IMR-90 (cell line): ENCODE results near the gene TAOK1. TPM values are rescaled to one million over a fixed set of nuclear protein-coding genes. Genes with fewer than 3 reads are reported as not detected.

ENCODE experiments used
- ATAC-seq: fragments of 200-7000 bp; cut with Tn5 transposase; 2 replicates; pipeline ENCODE4 v1.9.1; 2020; ENCODE audit warnings: low read depth, mild to moderate bottlenecking, moderate library complexity
- BruUV-seq: library from RNA; stranded (reverse); fragments of 400-500 nt; replicated peaks from 2 replicates; lab custom pipeline; 2021; lab: Mats Ljungman, UMichigan
- CTCF ChIA-PET: fragments of 300-600 bp; formaldehyde crosslinking; extraction: SDS; loops from one replicate; lab custom pipeline; 2021; ENCODE audit warnings: antibody characterized with exemption; lab: Yijun Ruan, JAX
- POLR2A ChIA-PET: fragments of 300-600 bp; sonication (Branson Sonifier 250); formaldehyde crosslinking; loops from one replicate; lab custom pipeline; 2022; ENCODE audit warnings: antibody characterized with exemption; ENCODE audit not compliant: unreplicated experiment; lab: Charles Lee
- DNase-seq: peaks from one replicate; pipeline ENCODE4 v3.0.0; 2013
- H2AFZ ChIP-seq: replicated peaks from 2 replicates; pipeline ENCODE3; 2013; ENCODE audit warnings: low read length, mild to moderate bottlenecking; ENCODE audit not compliant: poor library complexity
- H2AK5ac ChIP-seq: 2 replicates; pipeline ENCODE4 v1.6.1; 2013; ENCODE audit warnings: low read depth, low read length, inconsistent platforms
- H2AK9ac ChIP-seq: replicated peaks from 2 replicates; pipeline ENCODE3; 2013; ENCODE audit warnings: mild to moderate bottlenecking, low read depth, low read length, moderate library complexity; ENCODE audit not compliant: poor library complexity
- H2BK120ac ChIP-seq: 2 replicates; pipeline ENCODE4 v1.6.1; 2013; ENCODE audit warnings: low read depth, low read length, inconsistent platforms
- H2BK15ac ChIP-seq: 3 replicates; pipeline ENCODE4 v1.6.1; 2013; ENCODE audit warnings: low read depth, low read length, inconsistent platforms
- H2BK20ac ChIP-seq: 2 replicates; pipeline ENCODE4 v1.6.1; 2013; ENCODE audit warnings: low read depth, mild to moderate bottlenecking, inconsistent platforms, low read length, moderate library complexity
- H2BK5ac ChIP-seq: 2 replicates; pipeline ENCODE4 v1.6.1; 2013; ENCODE audit warnings: mild to moderate bottlenecking, low read depth, low read length, inconsistent platforms; ENCODE audit not compliant: poor library complexity, severe bottlenecking
- H3K14ac ChIP-seq: replicated peaks from 2 replicates; pipeline ENCODE4 v1.6.1; 2013; ENCODE audit warnings: low read depth, low read length, inconsistent platforms
- H3K18ac ChIP-seq: 2 replicates; pipeline ENCODE4 v1.6.1; 2013; ENCODE audit warnings: low read depth, low read length, control low read depth
- H3K23ac ChIP-seq: 2 replicates; pipeline ENCODE4 v1.6.1; 2013; ENCODE audit warnings: low read depth, low read length, inconsistent platforms
- H3K27ac ChIP-seq: 2 replicates; pipeline ENCODE4 v1.5.1; 2013; ENCODE audit warnings: mild to moderate bottlenecking, control low read depth, low read length; ENCODE audit not compliant: insufficient read depth
- H3K27me3 ChIP-seq: 2 replicates; pipeline ENCODE4 v1.6.1; 2013; ENCODE audit warnings: low read length; ENCODE audit not compliant: control insufficient read depth, insufficient read depth
- H3K36me3 ChIP-seq: 2 replicates; pipeline ENCODE4 v1.6.1; 2013; ENCODE audit warnings: low read length, mixed read lengths; ENCODE audit not compliant: control insufficient read depth, insufficient read depth
- H3K4ac ChIP-seq: 2 replicates; pipeline ENCODE4 v1.6.1; 2013; ENCODE audit warnings: low read depth, low read length, inconsistent platforms
- H3K4me1 ChIP-seq: 2 replicates; pipeline ENCODE4 v1.6.1; 2013; ENCODE audit warnings: low read length, mixed read lengths; ENCODE audit not compliant: control insufficient read depth, insufficient read depth
- H3K4me2 ChIP-seq: 2 replicates; pipeline ENCODE4 v1.6.1; 2013; ENCODE audit warnings: low read depth, mild to moderate bottlenecking, control low read depth, low read length, moderate library complexity
- H3K4me3 ChIP-seq: 2 replicates; pipeline ENCODE4 v1.5.1; 2013; ENCODE audit warnings: low read depth, mild to moderate bottlenecking, control low read depth, low read length, moderate library complexity; ENCODE audit not compliant: insufficient read depth
- H3K56ac ChIP-seq: 2 replicates; pipeline ENCODE4 v1.6.1; 2013; ENCODE audit warnings: low read length, inconsistent platforms; ENCODE audit not compliant: insufficient read depth; ENCODE audit errors: extremely low read depth
- H3K79me1 ChIP-seq, 2 experiments: 2 replicates each; pipeline ENCODE4 v1.6.1; 2013; ENCODE audit warnings: low read length in 2 of 2, inconsistent platforms in 1 of 2, low read depth in 1 of 2
- H3K9ac ChIP-seq: 2 replicates; pipeline ENCODE4 v1.6.1; 2013; ENCODE audit warnings: low read depth, low read length, control low read depth
- H3K9me1 ChIP-seq: 2 replicates; pipeline ENCODE4 v1.6.1; 2013; ENCODE audit warnings: low read length, inconsistent platforms; ENCODE audit not compliant: insufficient read depth
- H3K9me3 ChIP-seq: 2 replicates; pipeline ENCODE4 v1.6.1; 2013; ENCODE audit warnings: low read length; ENCODE audit not compliant: control insufficient read depth, insufficient read depth
- H4K20me1 ChIP-seq: 2 replicates; pipeline ENCODE4 v1.6.1; 2013; ENCODE audit warnings: low read length, inconsistent platforms; ENCODE audit not compliant: insufficient read depth
- H4K5ac ChIP-seq: 2 replicates; pipeline ENCODE4 v1.6.1; 2013; ENCODE audit warnings: mild to moderate bottlenecking, low read depth, low read length, control low read depth
- H4K8ac ChIP-seq, 2 experiments: 2 replicates each; pipeline ENCODE4 v1.6.1; 2013; ENCODE audit warnings: low read depth in 2 of 2, low read length in 2 of 2, control low read depth in 1 of 2, inconsistent platforms in 1 of 2
- H4K91ac ChIP-seq: 2 replicates; pipeline ENCODE4 v1.6.1; 2013; ENCODE audit warnings: low read depth, low read length, inconsistent platforms; ENCODE audit not compliant: insufficient read depth
- BHLHE40 ChIP-seq: fragments of 150-350 bp; IDR thresholded peaks from 2 replicates; pipeline ENCODE4 v1.6.1; 2016; ENCODE audit warnings: mild to moderate bottlenecking, low read depth, low read length
- CEBPB ChIP-seq: IDR thresholded peaks from 2 replicates; pipeline ENCODE4 v1.6.1; 2012; ENCODE audit warnings: low read depth, low read length, improper control_type of control experiment
- CHD1 ChIP-seq: IDR thresholded peaks from 2 replicates; pipeline ENCODE4 v1.6.1; 2012; ENCODE audit warnings: low read depth, low read length, improper control_type of control experiment
- CTCF ChIP-seq: conservative IDR thresholded peaks from 2 replicates; pipeline ENCODE4 v1.5.1; 2012; ENCODE audit warnings: mild to moderate bottlenecking, low read depth, low read length, improper control_type of control experiment
- ELK1 ChIP-seq: fragments of 150-350 bp; IDR thresholded peaks from 2 replicates; pipeline ENCODE4 v1.6.1; 2016; ENCODE audit warnings: low read depth, mild to moderate bottlenecking, low read length, moderate library complexity, borderline replicate concordance
- FOS ChIP-seq: fragments of 150-350 bp; IDR thresholded peaks from 2 replicates; pipeline ENCODE4 v1.6.1; 2016; ENCODE audit warnings: low read depth, low read length
- MAFK ChIP-seq: IDR thresholded peaks from 2 replicates; pipeline ENCODE4 v1.6.1; 2012; ENCODE audit warnings: low read depth, low read length, improper control_type of control experiment
- MAZ ChIP-seq: IDR thresholded peaks from 2 replicates; pipeline ENCODE4 v1.6.1; 2012; ENCODE audit warnings: low read depth, mild to moderate bottlenecking, low read length, improper control_type of control experiment, moderate library complexity, borderline replicate concordance
- MXI1 ChIP-seq: IDR thresholded peaks from 2 replicates; pipeline ENCODE4 v1.6.1; 2012; ENCODE audit warnings: low read depth, mild to moderate bottlenecking, low read length, moderate library complexity, borderline replicate concordance
- NFE2L2 ChIP-seq: fragments of 150-350 bp; IDR thresholded peaks from 2 replicates; pipeline ENCODE4 v1.6.1; 2016; ENCODE audit warnings: low read depth, mild to moderate bottlenecking, low read length
- POLR2A ChIP-seq: IDR thresholded peaks from 2 replicates; pipeline ENCODE4 v1.6.1; 2012; ENCODE audit warnings: mild to moderate bottlenecking, low read depth, low read length
- RAD21 ChIP-seq: IDR thresholded peaks from 2 replicates; pipeline ENCODE4 v1.6.1; 2012; ENCODE audit warnings: low read length, improper control_type of control experiment
- RCOR1 ChIP-seq: IDR thresholded peaks from 2 replicates; pipeline ENCODE4 v1.6.1; 2012; ENCODE audit warnings: mild to moderate bottlenecking, low read length, improper control_type of control experiment; ENCODE audit not compliant: insufficient replicate concordance
- RFX5 ChIP-seq: IDR thresholded peaks from 2 replicates; pipeline ENCODE4 v1.8.0; 2012; ENCODE audit warnings: low read depth, mild to moderate bottlenecking, low read length, moderate library complexity
- SMC3 ChIP-seq: fragments of 150-350 bp; IDR thresholded peaks from 2 replicates; pipeline ENCODE4 v1.6.1; 2016; ENCODE audit warnings: low read depth, mild to moderate bottlenecking, antibody characterized with exemption, low read length, moderate library complexity
- WGBS, 2 experiments: methylation state at CpG; one replicate each; pipeline versions ENCODE4 v1.1.5 to v1.1.7; 2013; ENCODE audit warnings: missing lambda C conversion rate in 2 of 2; ENCODE audit not compliant: insufficient read length in 1 of 2; ENCODE audit errors: extremely low coverage in 2 of 2; 5-methylcytosine and 5-hydroxymethylcytosine counted together
- dilution Hi-C: fragments of 300-500 bp; cut with HindIII; formaldehyde crosslinking; loops from one replicate; pipeline ENCODE4 v1.14.3; 2018; ENCODE audit warnings: low sequenced_read_pairs; ENCODE audit not compliant: unreplicated experiment
- in situ Hi-C: fragments of 300-500 bp; cut with MboI; formaldehyde crosslinking; loops from 3 replicates; pipeline ENCODE4 v1.14.3; 2019; ENCODE audit warnings: low sequenced_read_pairs, inconsistent platforms, mixed read lengths
- intact Hi-C: fragments of 100-400 bp; cut with micrococcal nuclease; formaldehyde crosslinking; loops from 2 replicates; pipeline ENCODE4 v1.10.0; 2022
- polyA plus RNA-seq, 3 experiments: library from polyadenylated mRNA; depleted of rRNA; stranded (reverse); fragments of >200 nt; gene quantifications; 2 replicates each; pipeline ENCODE4 v1.2.3, GENCODE V29; 2012; ENCODE audit warnings: low replicate concordance in 1 of 3
- total RNA-seq: library from RNA; depleted of rRNA; stranded (reverse); fragments of >200 nt; gene quantifications from 2 replicates; pipeline ENCODE4 v1.2.3, GENCODE V29; 2012
- TF ChIP-seq, protein P1 (sequence below): fragments of 150-350 bp; IDR thresholded peaks from 2 replicates; pipeline ENCODE4 v1.6.1; 2017; ENCODE audit warnings: mild to moderate bottlenecking, antibody characterized with exemption, low read length, low read depth

TAOK1 gene
- total and polyA plus RNA-seq, 2 of the 4 experiments (the other 2 are of a cell fraction): 9.8 to 91.8 TPM

DNA sequence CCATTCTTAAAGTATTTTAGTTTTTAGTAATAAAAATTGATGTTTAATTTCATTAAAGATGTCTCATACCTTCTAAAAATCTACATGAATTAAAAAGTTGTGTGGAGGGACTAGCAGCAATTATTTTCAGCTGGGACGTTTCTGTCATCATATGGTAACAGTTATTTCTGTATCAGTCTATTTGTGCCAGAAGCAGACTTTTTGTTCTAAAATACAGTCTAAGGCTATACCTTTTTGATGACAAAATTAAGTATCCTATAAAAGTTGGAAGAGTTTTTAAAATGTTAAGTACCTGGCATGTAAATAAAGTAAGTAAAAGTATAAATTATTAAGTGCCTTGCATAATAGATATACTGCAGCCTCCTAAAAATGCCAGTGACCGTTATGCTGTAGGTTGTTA, 5.9 kb downstream of the TAOK1 start:
- intact Hi-C loops: no loop called here
- H3K23ac ChIP-seq: no peak overlapping the region
- ChIA-PET CTCF (no interaction called here), POLR2A (no interaction called here)
- no peak overlapping the region for H4K91ac ChIP-seq
- H3K79me1 ChIP-seq: peaks cover under 1 to 40% of the 10 kb centered on the region in 2 experiments; a peak in 2 of 4 replicates
- no peak overlapping the region for H4K8ac ChIP-seq
- in situ Hi-C loops: no loop called here
- no peak overlapping the region for H3K14ac ChIP-seq
- DNase-seq (no peak), ATAC-seq (no peak)
- no peak overlapping the region for H2AFZ ChIP-seq
- H3K4me2 ChIP-seq: no peak overlapping the region
- H3K27ac ChIP-seq: no peak overlapping the region
- H2BK5ac ChIP-seq: no peak overlapping the region
- no peak overlapping the region for H2AK9ac ChIP-seq
- H4K5ac ChIP-seq: no peak overlapping the region
- no peaks in the 10 kb centered on the region for H3K27me3 ChIP-seq
- dilution Hi-C loops: no loop called here
- no peaks in the 10 kb centered on the region for H3K9me3 ChIP-seq
- no peak overlapping the region for H2BK20ac ChIP-seq
- no peaks in the 10 kb centered on the region for H3K4me1 ChIP-seq
- H4K20me1 ChIP-seq: peaks cover 95% of the 10 kb centered on the region
- no peak overlapping the region for H3K4me3 ChIP-seq
- no peak overlapping the region for H3K9ac ChIP-seq
- no TSS peak for BruUV-seq
- no peak overlapping the region for H2AK5ac ChIP-seq
- WGBS, 2 experiments: no CpG with 5 or more reads among the region's 2 CpGs
- H2BK15ac ChIP-seq: no peak overlapping the region
- H3K4ac ChIP-seq: no peak overlapping the region
- no peak overlapping the region for H3K18ac ChIP-seq
- H3K9me1 ChIP-seq: peaks cover 3% of the 10 kb centered on the region; the same call in 1 of the 2 replicates
- TF ChIP-seq ELK1: no peak
- TF ChIP-seq, protein P1, sequence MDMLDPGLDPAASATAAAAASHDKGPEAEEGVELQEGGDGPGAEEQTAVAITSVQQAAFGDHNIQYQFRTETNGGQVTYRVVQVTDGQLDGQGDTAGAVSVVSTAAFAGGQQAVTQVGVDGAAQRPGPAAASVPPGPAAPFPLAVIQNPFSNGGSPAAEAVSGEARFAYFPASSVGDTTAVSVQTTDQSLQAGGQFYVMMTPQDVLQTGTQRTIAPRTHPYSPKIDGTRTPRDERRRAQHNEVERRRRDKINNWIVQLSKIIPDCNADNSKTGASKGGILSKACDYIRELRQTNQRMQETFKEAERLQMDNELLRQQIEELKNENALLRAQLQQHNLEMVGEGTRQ: no peak
- no peak for TF ChIP-seq MAZ
- TF ChIP-seq SMC3: no peak
- no peak for TF ChIP-seq BHLHE40
- TF ChIP-seq RAD21: no peak
- no peak for TF ChIP-seq FOS
- TF ChIP-seq MAFK: no peak
- TF ChIP-seq RFX5: no peak
- no peak for TF ChIP-seq NFE2L2
- no peak for TF ChIP-seq POLR2A
- no peak for TF ChIP-seq CHD1
- no peak for TF ChIP-seq RCOR1
- TF ChIP-seq CEBPB: no peak
- no peak for TF ChIP-seq CTCF
- no peak for TF ChIP-seq MXI1
- peaks cover 5% of the 10 kb centered on the region; the same call in 1 of the 2 replicates for H3K36me3 ChIP-seq
- H3K56ac ChIP-seq: no peak overlapping the region
- no peak overlapping the region for H2BK120ac ChIP-seq
